ENCODE results near the gene LHFPL2. TPM values are rescaled to one million over a fixed set of nuclear protein-coding genes. Genes with fewer than 3 reads are reported as not detected.

Gene LHFPL2
- total RNA-seq, 1 donor from 2014 or later = 113 TPM

DNA sequence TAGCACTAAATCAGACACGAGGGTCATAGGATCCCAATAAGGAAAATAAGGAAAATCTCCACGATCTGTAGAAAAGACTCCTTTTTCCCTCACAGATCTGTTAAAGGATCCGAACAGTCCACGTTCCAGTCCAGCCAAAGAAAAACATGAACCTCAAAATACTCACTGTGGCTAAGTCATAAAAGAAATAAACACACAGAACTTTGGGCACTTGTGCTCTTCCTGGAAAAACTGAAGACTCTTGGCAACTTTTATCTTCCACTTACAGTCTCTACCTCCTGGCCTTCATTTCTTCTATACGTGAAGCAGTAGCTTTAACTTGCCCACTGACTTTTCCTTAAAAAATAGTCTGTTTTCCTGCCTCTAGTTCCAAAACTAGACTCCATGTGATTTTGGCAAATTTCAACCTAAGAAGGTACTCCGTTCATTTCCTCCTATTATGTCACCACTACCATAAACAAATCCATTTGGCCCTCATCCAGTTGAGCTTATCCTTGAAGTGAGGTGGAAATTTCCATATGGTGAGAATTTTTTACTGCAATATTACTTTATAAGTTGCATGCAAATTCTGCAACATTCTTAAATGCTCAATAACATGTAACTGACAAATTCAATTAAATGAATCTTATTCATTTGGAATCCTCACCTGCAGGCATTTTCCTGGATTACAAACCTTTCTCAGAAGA, 5.3 kb upstream of the LHFPL2 start:
- DNase-seq (ENCODE audit: extremely low spot score, unreplicated experiment) = no peak
- TF ChIP-seq, protein P1, sequence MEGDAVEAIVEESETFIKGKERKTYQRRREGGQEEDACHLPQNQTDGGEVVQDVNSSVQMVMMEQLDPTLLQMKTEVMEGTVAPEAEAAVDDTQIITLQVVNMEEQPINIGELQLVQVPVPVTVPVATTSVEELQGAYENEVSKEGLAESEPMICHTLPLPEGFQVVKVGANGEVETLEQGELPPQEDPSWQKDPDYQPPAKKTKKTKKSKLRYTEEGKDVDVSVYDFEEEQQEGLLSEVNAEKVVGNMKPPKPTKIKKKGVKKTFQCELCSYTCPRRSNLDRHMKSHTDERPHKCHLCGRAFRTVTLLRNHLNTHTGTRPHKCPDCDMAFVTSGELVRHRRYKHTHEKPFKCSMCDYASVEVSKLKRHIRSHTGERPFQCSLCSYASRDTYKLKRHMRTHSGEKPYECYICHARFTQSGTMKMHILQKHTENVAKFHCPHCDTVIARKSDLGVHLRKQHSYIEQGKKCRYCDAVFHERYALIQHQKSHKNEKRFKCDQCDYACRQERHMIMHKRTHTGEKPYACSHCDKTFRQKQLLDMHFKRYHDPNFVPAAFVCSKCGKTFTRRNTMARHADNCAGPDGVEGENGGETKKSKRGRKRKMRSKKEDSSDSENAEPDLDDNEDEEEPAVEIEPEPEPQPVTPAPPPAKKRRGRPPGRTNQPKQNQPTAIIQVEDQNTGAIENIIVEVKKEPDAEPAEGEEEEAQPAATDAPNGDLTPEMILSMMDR (IDR thresholded peaks at IDR 0.05) = no peak
- Mint-ChIP-seq H3K36me3 (ENCODE audit: unreplicated experiment) (no peaks in the 10 kb centered on the region), H3K4me3 (ENCODE audit: unreplicated experiment) (no peak overlapping the region), H3K9me3 (ENCODE audit: unreplicated experiment) (no peaks in the 10 kb centered on the region), H3K27me3 (ENCODE audit: unreplicated experiment) (no peaks in the 10 kb centered on the region), H3K4me1 (ENCODE audit: unreplicated experiment) (peaks cover 36% of the 10 kb centered on the region), H3K27ac (ENCODE audit: unreplicated experiment) (peak overlapping the region; percentile 35)

DNA sequence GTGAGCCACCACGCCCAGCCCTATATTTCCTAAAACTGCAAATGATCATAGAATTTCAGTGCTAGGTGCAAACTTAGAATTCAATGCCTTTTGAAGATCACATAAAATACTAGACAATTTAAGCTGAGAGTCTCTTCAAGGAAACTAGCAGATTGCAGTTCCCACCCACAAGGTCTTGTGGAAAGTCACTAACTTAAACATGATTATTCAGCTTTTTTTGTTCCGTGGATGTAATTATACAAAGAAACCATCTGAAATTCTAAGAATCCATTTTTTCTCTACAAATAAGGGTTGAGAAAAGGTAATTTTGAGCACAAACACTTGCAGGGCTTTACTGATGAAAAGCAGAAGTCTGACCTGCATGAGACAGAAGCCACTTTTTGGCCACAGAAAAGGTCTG, 4.5 kb upstream of the LHFPL2 start:
- no peak overlapping the region for H3K4me3 Mint-ChIP-seq (ENCODE audit: unreplicated experiment)
- H3K27ac Mint-ChIP-seq (ENCODE audit: unreplicated experiment) = no peak overlapping the region
- no peaks in the 10 kb centered on the region for H3K27me3 Mint-ChIP-seq (ENCODE audit: unreplicated experiment)
- H3K9me3 Mint-ChIP-seq (ENCODE audit: unreplicated experiment) = no peaks in the 10 kb centered on the region
- DNase-seq (ENCODE audit: extremely low spot score, unreplicated experiment) = no peak
- H3K4me1 Mint-ChIP-seq (ENCODE audit: unreplicated experiment) = peaks cover 36% of the 10 kb centered on the region
- TF ChIP-seq, protein P1 (IDR thresholded peaks at IDR 0.05) = no peak
- H3K36me3 Mint-ChIP-seq (ENCODE audit: unreplicated experiment) = no peaks in the 10 kb centered on the region

DNA sequence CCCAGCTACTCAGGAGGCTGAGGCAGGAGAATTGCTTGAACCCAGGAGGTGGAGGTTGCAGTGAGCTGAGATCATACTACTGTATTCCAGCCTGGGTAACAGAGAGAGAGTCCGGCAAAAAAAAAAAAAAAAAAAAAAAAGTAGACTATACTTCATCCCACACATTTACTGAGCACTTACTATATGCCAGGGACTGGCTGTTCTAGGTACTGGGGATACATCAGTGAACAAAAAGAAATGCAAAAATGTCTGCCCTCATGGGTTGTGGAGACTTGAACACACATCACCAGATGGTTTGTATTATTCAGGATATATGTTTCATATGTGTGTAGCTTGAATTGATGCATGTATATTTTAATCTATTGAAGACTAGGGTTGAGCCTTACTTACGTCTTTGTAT, 2.9 kb upstream of the LHFPL2 start:
- TF ChIP-seq, protein P1 (IDR thresholded peaks at IDR 0.05) = no peak

DNA sequence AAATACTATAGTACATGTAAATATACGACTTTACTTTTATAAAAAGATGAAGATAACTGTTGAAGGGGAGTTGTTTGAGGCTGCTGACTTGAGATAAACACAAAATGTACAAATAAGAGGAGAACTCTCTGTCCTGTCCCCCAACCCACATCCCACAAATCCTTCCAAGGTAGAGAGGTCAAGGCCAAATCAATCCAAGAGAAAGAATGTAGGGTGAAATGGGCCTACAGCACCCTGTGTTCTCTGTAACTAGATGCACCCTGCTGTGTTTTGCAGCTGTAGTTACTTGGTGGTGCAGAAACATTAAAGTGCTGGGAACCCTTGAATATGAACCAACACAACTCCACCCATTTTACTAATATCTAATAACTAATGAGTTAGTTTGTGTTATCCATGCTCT, 2.0 kb upstream of the LHFPL2 start:
- TF ChIP-seq, protein P1 (IDR thresholded peaks at IDR 0.05) = no peak
- no peaks in the 10 kb centered on the region for H3K27me3 Mint-ChIP-seq (ENCODE audit: unreplicated experiment)
- H3K27ac Mint-ChIP-seq (ENCODE audit: unreplicated experiment) = peak overlapping the region; percentile 91
- DNase-seq (ENCODE audit: extremely low spot score, unreplicated experiment) = no peak
- H3K36me3 Mint-ChIP-seq (ENCODE audit: unreplicated experiment) = peaks cover 10% of the 10 kb centered on the region
- H3K4me3 Mint-ChIP-seq (ENCODE audit: unreplicated experiment) = no peak overlapping the region
- H3K9me3 Mint-ChIP-seq (ENCODE audit: unreplicated experiment) = no peaks in the 10 kb centered on the region
- H3K4me1 Mint-ChIP-seq (ENCODE audit: unreplicated experiment) = peaks cover 48% of the 10 kb centered on the region

More for the DNA sequence above, 2.9 kb upstream of the LHFPL2 start:
- H3K27ac Mint-ChIP-seq (ENCODE audit: unreplicated experiment) = no peak overlapping the region
- peaks cover 10% of the 10 kb centered on the region for H3K36me3 Mint-ChIP-seq (ENCODE audit: unreplicated experiment)
- no peaks in the 10 kb centered on the region for H3K27me3 Mint-ChIP-seq (ENCODE audit: unreplicated experiment)
- DNase-seq (ENCODE audit: extremely low spot score, unreplicated experiment) = no peak
- H3K4me3 Mint-ChIP-seq (ENCODE audit: unreplicated experiment) = no peak overlapping the region
- no peaks in the 10 kb centered on the region for H3K9me3 Mint-ChIP-seq (ENCODE audit: unreplicated experiment)
- peaks cover 45% of the 10 kb centered on the region for H3K4me1 Mint-ChIP-seq (ENCODE audit: unreplicated experiment)

DNA sequence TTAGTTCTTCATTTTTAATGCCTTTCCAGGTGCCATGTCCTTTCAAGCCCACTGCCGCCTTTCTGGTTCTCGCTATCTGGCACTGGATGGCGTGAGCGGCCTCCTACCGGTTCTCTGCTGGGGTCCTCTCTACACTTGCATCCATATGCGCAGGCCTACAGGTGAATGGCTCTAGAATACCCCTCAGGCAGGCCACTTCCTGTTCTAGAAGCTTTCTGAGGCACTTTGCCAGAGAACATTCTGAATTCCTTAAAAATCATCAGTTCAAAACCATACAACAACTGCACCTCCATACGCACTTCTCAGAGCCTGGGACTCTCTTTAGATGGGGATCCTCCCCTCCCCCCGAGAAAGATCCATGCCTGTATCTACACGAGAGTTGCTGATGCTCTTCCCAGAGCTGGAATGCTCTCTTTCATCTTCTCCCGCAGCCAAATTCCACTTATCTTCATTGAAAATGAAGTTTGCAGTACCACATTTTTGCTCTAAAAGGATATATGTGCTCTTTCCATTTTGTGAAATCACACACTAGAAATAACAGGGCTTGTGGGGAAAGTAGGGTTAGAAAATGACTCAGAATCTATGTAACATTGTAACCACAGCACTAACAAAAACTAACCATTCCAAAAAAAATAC, 1.4 kb upstream of the LHFPL2 start:
- Mint-ChIP-seq H3K27ac (ENCODE audit: unreplicated experiment) (peak overlapping the region; percentile 91), H3K36me3 (ENCODE audit: unreplicated experiment) (peaks cover 10% of the 10 kb centered on the region), H3K4me1 (ENCODE audit: unreplicated experiment) (peaks cover 52% of the 10 kb centered on the region), H3K9me3 (ENCODE audit: unreplicated experiment) (no peaks in the 10 kb centered on the region), H3K27me3 (ENCODE audit: unreplicated experiment) (no peaks in the 10 kb centered on the region), H3K4me3 (ENCODE audit: unreplicated experiment) (peak overlapping the region; percentile 61)
- no peak for DNase-seq (ENCODE audit: extremely low spot score, unreplicated experiment)
- TF ChIP-seq, protein P1 (IDR thresholded peaks at IDR 0.05) = no peak
